Stimulated activated naive CD8-positive, alpha-beta T cell treated with anti-CD3 and anti-CD28 coated beads, Interleukin-15, amount 100 ng/mL, for 72 hours (primary cell): ENCODE results near the gene PEX10.
A peak's percentile ranks its signal among the peaks of the same experiment; 100 is the strongest.
"Not testable (repeated sequence)": the region's sequence is repeated elsewhere in the genome, so short reads cannot be mapped to it uniquely, and the experiment has no call there.

Experiments used
- ATAC-seq: fragments of 150-1000 bp; cut with Tn5 transposase; 2 replicates; pipeline ENCODE4 v1.10.0; 2021; ENCODE audit warnings: mild to moderate bottlenecking, moderate library complexity
- DNase-seq, 2 donors: peaks; one replicate each; pipeline ENCODE4 v3.0.0; 2021 to 2022
- H3K27ac Mint-ChIP-seq, 2 donors: one replicate each; pipeline ENCODE4 v1.8.0; 2022; ENCODE audit warnings: mild to moderate bottlenecking in 2 of 2, mixed read lengths in 2 of 2, moderate library complexity in 2 of 2
- H3K27me3 Mint-ChIP-seq: one replicate; pipeline ENCODE4 v1.8.0; 2022; ENCODE audit warnings: mixed read lengths
- H3K4me1 Mint-ChIP-seq: one replicate; pipeline ENCODE4 v1.8.0; 2022; ENCODE audit warnings: mild to moderate bottlenecking, mixed read lengths
- H3K4me3 Mint-ChIP-seq, 2 donors: one replicate each; pipeline ENCODE4 v1.8.0; 2022; ENCODE audit warnings: mild to moderate bottlenecking in 2 of 2, mixed read lengths in 2 of 2, moderate library complexity in 1 of 2
- H3K9me3 Mint-ChIP-seq, 2 donors: one replicate each; pipeline ENCODE4 v1.8.0; 2022; ENCODE audit warnings: mixed read lengths in 2 of 2

Gene PEX10

DNA sequence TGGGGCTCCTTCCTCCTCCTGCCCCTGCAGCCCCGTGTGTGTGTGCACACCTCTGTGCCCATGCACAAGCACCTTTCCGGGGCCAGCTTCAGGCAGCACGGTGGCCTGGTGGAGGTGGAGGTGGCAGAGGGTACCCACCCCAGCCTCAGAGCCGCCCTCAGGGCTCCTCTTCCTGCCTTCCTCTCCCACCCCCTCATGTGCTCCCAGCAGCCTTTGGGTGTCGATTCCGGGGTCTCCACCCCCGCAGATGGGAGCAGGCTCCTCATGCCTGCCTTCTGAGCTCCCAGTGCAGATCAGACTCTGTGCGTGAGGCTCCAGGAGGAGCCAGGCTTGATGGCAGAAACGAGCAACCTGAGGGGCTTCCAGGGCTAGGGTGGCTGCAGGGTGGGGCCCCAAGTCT lies 34.5 kb upstream of the PEX10 start:
- Mint-ChIP-seq H3K27ac (no peak overlapping the region), H3K4me3 (no peak overlapping the region), H3K27me3 (peaks cover 40% of the 10 kb centered on the region), H3K9me3 (no peaks in the 10 kb centered on the region), H3K4me1 (peaks cover 9% of the 10 kb centered on the region)
- ATAC-seq (no peak), DNase-seq (no peak)

DNA sequence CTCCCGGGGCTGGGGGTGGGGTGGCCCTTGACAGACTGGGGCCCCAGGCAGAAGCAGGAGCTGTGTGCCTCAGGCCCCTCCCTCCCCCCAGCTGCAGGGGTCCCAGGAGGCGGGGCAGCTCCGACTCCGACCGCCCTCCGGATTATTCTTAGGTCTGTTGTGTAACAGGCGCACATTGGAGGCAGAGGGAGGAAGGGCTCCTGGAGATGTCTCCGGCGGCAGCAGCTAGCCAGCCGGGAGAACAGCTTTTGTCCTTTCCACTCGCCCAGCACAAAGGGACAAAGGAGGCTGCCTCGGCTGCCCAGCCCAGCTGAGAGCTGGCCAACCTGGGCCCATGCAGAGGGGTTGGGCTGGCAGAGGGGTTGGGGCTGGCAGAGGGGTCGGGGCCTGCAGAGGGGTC lies 34.0 kb upstream of the PEX10 start:
- DNase-seq = no peak
- H3K9me3 Mint-ChIP-seq = no peaks in the 10 kb centered on the region
- H3K27ac Mint-ChIP-seq = no peak overlapping the region

GRCh38 chr1:2445823-2446215 lies 33.5 kb upstream of the PEX10 start:
- H3K27ac Mint-ChIP-seq = no peak overlapping the region
- peaks cover 9% of the 10 kb centered on the region for H3K4me1 Mint-ChIP-seq
- H3K9me3 Mint-ChIP-seq = no peaks in the 10 kb centered on the region
- H3K4me3 Mint-ChIP-seq = no peak overlapping the region
- ATAC-seq = no peak
- DNase-seq = no peak
- peaks cover 44% of the 10 kb centered on the region for H3K27me3 Mint-ChIP-seq

More for the DNA sequence above, 34.0 kb upstream of the PEX10 start:
- peaks cover 44% of the 10 kb centered on the region for H3K27me3 Mint-ChIP-seq
- peaks cover 9% of the 10 kb centered on the region for H3K4me1 Mint-ChIP-seq
- no peak overlapping the region for H3K4me3 Mint-ChIP-seq
- no peak for ATAC-seq

DNA sequence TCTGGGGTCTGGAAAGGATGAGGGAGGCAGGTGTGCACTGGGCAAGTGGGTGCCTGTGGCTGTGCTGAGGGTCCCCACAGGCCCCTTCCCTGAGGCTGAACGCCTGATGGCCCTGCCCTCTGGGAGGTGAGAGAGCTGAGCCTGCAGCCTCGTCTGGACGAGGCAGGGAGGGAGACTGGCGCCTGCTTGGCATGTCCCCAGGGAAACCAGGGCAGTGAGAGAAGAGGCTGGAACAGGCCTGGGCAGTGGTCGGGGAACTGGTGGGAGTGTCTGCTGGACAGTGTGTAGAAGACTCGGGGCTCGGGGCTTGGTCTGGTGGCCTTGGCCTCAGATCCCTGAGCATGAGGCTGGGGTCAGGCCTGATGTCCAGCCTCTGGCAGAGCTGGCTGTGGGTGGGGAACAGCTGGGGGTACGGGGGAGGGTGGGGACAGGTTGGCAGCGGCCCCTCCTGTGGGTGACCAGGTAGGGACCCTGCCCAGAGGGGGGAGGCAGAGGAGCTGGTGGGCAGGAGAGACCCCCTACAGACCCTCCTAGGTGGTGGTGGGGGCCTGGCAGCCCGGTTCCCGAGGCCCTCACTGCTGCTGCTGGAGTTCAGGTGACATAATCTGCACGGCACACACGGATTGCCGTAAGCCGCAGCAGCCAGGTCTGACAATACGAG lies 32.9 kb upstream of the PEX10 start:
- H3K27ac Mint-ChIP-seq = no peak overlapping the region
- H3K4me1 Mint-ChIP-seq = peaks cover 9% of the 10 kb centered on the region
- peak overlapping the region in 1 of 2 donors; percentile 4 for H3K4me3 Mint-ChIP-seq
- H3K9me3 Mint-ChIP-seq = no peaks in the 10 kb centered on the region
- peaks cover 44% of the 10 kb centered on the region for H3K27me3 Mint-ChIP-seq
- ATAC-seq = no peak
- no peak for DNase-seq

DNA sequence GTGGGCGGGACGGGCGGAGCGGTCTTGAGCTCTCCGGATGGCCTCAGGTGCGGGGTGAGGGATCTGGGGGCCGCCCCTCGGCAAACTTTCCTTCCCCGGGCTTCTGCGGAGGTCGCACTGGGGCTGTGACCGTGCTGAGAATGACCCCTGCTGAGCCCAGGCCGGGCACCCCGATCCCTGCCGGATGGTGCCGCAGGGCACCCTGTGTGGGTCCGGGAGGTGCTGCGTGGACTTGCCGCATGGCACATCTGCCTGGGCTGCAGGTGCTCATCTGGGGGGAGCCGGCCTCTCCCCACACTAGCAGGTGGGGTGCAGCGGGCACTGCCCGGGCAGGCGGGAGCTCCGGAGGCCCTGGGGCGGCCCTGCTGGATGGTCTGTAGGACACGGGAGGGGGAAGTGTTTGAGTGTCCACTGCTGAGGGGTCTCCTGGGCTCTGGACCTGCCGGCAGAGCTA lies 31.8 kb upstream of the PEX10 start:
- Mint-ChIP-seq H3K27me3 (peaks cover 44% of the 10 kb centered on the region), H3K9me3 (no peaks in the 10 kb centered on the region)
- ATAC-seq = no peak

GRCh38 chr1:2443277-2444137 lies 31.1 kb upstream of the PEX10 start:
- ATAC-seq (peak; percentile 44), DNase-seq (peak in 1 of 2 donors; percentile 34)
- no peak overlapping the region for H3K4me3 Mint-ChIP-seq
- no peaks in the 10 kb centered on the region for H3K9me3 Mint-ChIP-seq
- H3K27ac Mint-ChIP-seq = no peak overlapping the region
- peaks cover 9% of the 10 kb centered on the region for H3K4me1 Mint-ChIP-seq
- H3K27me3 Mint-ChIP-seq = peaks cover 44% of the 10 kb centered on the region

More for the DNA sequence above, 31.8 kb upstream of the PEX10 start:
- no peak for DNase-seq
- H3K27ac Mint-ChIP-seq = no peak overlapping the region
- peaks cover 9% of the 10 kb centered on the region for H3K4me1 Mint-ChIP-seq
- peak overlapping the region in 1 of 2 donors; percentile 42 for H3K4me3 Mint-ChIP-seq

DNA sequence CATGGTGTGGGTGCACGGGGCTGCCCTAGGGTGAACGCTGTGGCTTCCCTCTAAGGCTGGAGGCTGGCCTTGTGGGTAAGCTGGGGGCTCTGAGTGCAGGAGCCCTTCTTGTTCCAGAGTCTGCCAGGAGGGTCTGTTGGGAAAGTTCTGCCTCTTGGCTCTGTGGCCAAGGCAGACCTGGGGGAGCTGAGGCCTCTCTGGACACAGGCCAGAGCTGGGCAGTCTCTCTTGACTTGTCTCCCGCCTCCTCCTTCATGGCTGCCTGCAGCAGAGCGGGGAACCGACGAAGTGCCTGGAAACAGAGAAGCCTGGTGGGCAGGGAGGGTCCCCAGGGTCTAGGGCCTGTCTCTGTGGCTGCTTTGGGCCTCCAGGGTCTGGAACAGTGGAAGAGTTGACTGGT lies 30.3 kb upstream of the PEX10 start:
- H3K27me3 Mint-ChIP-seq = peaks cover 43% of the 10 kb centered on the region
- H3K4me3 Mint-ChIP-seq = no peak overlapping the region
- peaks cover 9% of the 10 kb centered on the region for H3K4me1 Mint-ChIP-seq
- no peaks in the 10 kb centered on the region for H3K9me3 Mint-ChIP-seq
- DNase-seq = no peak
- no peak for ATAC-seq
- no peak overlapping the region for H3K27ac Mint-ChIP-seq

GRCh38 chr1:2441746-2442145 lies 29.4 kb upstream of the PEX10 start:
- Mint-ChIP-seq H3K27me3 (peaks cover 35% of the 10 kb centered on the region), H3K9me3 (no peaks in the 10 kb centered on the region), H3K27ac (no peak overlapping the region), H3K4me3 (no peak overlapping the region), H3K4me1 (peaks cover 1% of the 10 kb centered on the region)
- ATAC-seq (no peak), DNase-seq (no peak)

GRCh38 chr1:2440346-2440745 lies 28.0 kb upstream of the PEX10 start:
- peaks cover 32% of the 10 kb centered on the region for H3K27me3 Mint-ChIP-seq
- not testable (repeated sequence) for H3K4me1 Mint-ChIP-seq, DNase-seq, ATAC-seq, H3K4me3 Mint-ChIP-seq, H3K9me3 Mint-ChIP-seq, H3K27ac Mint-ChIP-seq

DNA sequence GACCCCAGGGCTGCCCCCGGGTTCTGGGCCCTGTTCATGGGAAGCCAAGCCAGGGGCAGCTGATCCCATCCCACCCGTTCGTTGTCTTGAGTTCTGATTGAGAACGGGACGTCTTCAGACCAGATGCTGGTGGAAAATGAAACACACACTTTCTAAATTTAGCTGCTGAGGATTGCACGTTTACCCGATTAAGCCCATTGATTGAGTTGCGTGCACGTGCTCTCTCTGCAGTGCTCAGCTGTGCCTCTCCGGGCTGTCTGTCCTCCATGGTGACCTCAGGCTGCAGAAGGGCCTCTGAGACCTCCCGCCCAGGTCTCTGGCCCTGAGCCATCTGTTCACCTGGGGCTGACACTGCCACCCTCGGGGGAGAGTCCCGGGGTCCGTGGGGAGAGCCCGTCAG lies 27.0 kb upstream of the PEX10 start:
- Mint-ChIP-seq H3K27me3 (peaks cover 22% of the 10 kb centered on the region), H3K9me3 (no peaks in the 10 kb centered on the region)
- ATAC-seq = no peak

DNA sequence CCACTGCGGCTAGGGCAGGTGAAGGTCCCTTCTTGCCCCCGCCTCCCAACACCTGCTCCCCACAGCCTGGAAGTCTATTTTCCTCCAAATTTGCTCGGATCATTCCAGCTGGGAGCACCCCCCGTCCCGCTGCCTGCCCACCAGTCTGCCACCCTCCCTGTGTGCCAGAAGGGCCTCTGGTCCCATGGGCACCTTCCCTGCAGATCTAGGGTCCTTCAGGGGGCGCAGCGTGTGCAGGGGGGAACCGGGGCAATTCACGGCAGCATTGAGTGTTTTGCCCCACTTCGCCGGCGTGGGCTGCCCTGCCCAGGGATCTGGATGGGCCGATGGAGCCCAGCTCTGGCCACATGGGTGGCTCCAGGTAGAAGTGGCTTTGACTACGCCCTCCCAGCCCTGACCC lies 26.3 kb upstream of the PEX10 start:
- no peak for ATAC-seq
- Mint-ChIP-seq H3K9me3 (no peaks in the 10 kb centered on the region), H3K4me1 (no peaks in the 10 kb centered on the region), H3K27me3 (peaks cover 16% of the 10 kb centered on the region), H3K4me3 (no peak overlapping the region), H3K27ac (no peak overlapping the region)
- no peak for DNase-seq

More for the DNA sequence above, 27.0 kb upstream of the PEX10 start:
- DNase-seq = no peak
- no peak overlapping the region for H3K4me3 Mint-ChIP-seq
- no peak overlapping the region for H3K27ac Mint-ChIP-seq
- H3K4me1 Mint-ChIP-seq = no peaks in the 10 kb centered on the region

DNA sequence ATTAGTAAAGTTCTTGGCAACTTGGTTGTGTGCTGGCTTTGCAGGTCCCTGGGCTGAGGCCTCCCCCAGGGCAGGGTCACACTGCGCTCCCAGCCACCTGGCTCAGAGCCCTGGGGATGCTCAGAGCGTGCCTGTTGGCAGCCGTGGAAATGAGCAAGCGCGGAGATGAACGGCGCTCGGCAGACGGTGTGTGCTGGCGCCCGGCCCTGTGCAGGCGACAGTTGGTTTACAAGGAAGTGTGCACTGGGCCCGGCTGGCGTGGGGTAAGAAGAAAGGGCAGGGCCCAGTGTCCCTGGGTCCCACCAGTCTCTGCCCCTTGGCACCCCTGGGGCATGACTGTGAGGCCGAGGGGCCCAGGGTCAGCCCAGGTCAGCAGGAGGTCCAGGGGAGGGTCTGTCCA lies 25.7 kb upstream of the PEX10 start:
- DNase-seq (no peak), ATAC-seq (peak; percentile 16)
- peaks cover 15% of the 10 kb centered on the region for H3K27me3 Mint-ChIP-seq
- no peaks in the 10 kb centered on the region for H3K9me3 Mint-ChIP-seq
- no peak overlapping the region for H3K27ac Mint-ChIP-seq
- no peak overlapping the region for H3K4me3 Mint-ChIP-seq
- H3K4me1 Mint-ChIP-seq = no peaks in the 10 kb centered on the region

- H3K27me3 Mint-ChIP-seq = peaks cover 11% of the 10 kb centered on the region
- no peak overlapping the region for H3K27ac Mint-ChIP-seq
- no peaks in the 10 kb centered on the region for H3K9me3 Mint-ChIP-seq
- no peak overlapping the region for H3K4me3 Mint-ChIP-seq
- no peaks in the 10 kb centered on the region for H3K4me1 Mint-ChIP-seq
- no peak for DNase-seq
- ATAC-seq = no peak
Measured at GRCh38 chr1:2437617-2438016, 25.3 kb upstream of the PEX10 start.

DNA sequence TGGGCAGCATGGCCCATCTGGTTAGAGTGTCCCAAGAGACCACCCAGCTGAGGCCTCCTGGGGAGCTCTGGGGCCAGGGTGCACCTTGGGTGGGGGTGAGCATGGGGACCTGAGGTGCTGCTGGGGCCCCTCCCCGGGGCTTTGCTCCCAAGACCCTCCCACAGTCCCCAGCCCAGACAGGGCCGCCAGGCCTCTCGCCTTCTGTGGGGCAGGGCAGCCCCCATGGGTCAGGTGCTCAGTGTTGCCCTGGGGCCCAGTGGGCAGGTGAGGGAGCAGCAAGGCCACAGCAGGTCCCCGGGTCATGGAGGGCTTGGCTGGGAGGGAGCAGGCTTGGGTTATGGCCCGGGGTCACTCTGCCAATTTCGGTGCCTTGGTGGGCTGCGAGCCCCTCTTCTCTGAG lies 24.5 kb upstream of the PEX10 start:
- no peaks in the 10 kb centered on the region for H3K4me1 Mint-ChIP-seq
- H3K27ac Mint-ChIP-seq = peak overlapping the region in 1 of 2 donors; percentile 77
- peaks cover 3% of the 10 kb centered on the region for H3K27me3 Mint-ChIP-seq
- DNase-seq (no peak), ATAC-seq (no peak)
- no peaks in the 10 kb centered on the region for H3K9me3 Mint-ChIP-seq
- no peak overlapping the region for H3K4me3 Mint-ChIP-seq

GRCh38 chr1:2435746-2436355 lies 23.5 kb upstream of the PEX10 start:
- no peak for DNase-seq
- no peak overlapping the region for H3K27ac Mint-ChIP-seq
- no peak overlapping the region for H3K4me3 Mint-ChIP-seq
- no peaks in the 10 kb centered on the region for H3K9me3 Mint-ChIP-seq
- H3K27me3 Mint-ChIP-seq = no peaks in the 10 kb centered on the region
- peak; percentile 11 for ATAC-seq
- no peaks in the 10 kb centered on the region for H3K4me1 Mint-ChIP-seq

DNA sequence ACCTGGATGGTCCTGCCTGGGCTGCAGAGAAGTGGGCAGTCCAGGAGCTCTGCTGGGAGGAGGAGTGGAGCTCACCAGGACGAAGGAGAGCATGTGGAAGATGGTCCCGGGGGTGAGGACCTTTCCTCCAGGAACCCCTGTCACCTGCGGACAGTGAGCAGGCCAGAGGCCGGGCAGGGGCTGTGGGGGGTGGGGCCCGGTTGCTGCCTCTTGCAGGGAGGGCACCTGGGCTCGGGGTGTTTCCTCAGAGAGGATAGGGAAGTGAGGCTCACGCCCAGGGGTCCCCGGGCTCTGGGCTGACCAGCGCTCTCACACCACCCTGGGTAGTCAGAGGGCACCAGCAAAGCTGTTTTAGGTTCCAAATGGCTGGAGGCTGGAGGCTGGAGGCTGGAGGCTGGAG lies 22.7 kb upstream of the PEX10 start:
- Mint-ChIP-seq H3K4me1 (no peaks in the 10 kb centered on the region), H3K27me3 (no peaks in the 10 kb centered on the region), H3K4me3 (no peak overlapping the region), H3K27ac (peak overlapping the region in 1 of 2 donors; percentile 69), H3K9me3 (peaks cover 0 to 5% of the 10 kb centered on the region in 2 donors)
- ATAC-seq = no peak
- DNase-seq = no peak
